Measurements from ENCODE around the gene AOX1.

GRCh38 chr2:200567932-200568331 lies 17.9 kb upstream of the AOX1 start:
- TF ChIP-seq CTCF (IDR thresholded peaks at IDR 0.05; ENCODE audit: low read length) = no peak
- TF ChIP-seq EZH2 (IDR thresholded peaks at IDR 0.05; ENCODE audit: borderline replicate concordance, low read length) = no peak

All from OCI-LY1 (cell line).